GM21737 (cell line): ENCODE data around the gene GJD3.
A peak's percentile ranks its signal among the peaks of the same experiment; 100 is the strongest.
"Not testable (repeated sequence)": the region's sequence is repeated elsewhere in the genome, so short reads cannot be mapped to it uniquely, and the experiment has no call there.

Experiments used
- ATAC-seq: cut with Tn5 transposase; IDR thresholded peaks from one replicate; pipeline ENCODE4 v1.9.1; 2021; ENCODE audit warnings: mild to moderate bottlenecking, moderate library complexity; ENCODE audit not compliant: unreplicated experiment

GJD3 gene

GRCh38 chr17:40371261-40371929 lies 6.9 kb upstream of the GJD3 start:
- ATAC-seq = no peak

- no peak for ATAC-seq
These were observed 5.4 kb upstream of the GJD3 start for GRCh38 chr17:40369923-40370322.

GRCh38 chr17:40367728-40368127 lies 3.2 kb upstream of the GJD3 start:
- not testable (repeated sequence) for ATAC-seq

GRCh38 chr17:40366861-40367518 lies 2.5 kb upstream of the GJD3 start:
- no peak for ATAC-seq

GRCh38 chr17:40366076-40366860 lies 1.7 kb upstream of the GJD3 start:
- ATAC-seq = no peak

- no peak for ATAC-seq
These were observed 369 bp upstream of the GJD3 start for GRCh38 chr17:40364906-40365305.

- peak; percentile 14 for ATAC-seq
These were observed 1.3 kb downstream of the GJD3 start for GRCh38 chr17:40363111-40363827.

- ATAC-seq = peak; percentile 63
These were observed 1.8 kb downstream of the GJD3 start for GRCh38 chr17:40362696-40363110.

- no peak for ATAC-seq
These were observed 2.4 kb downstream of the GJD3 start for GRCh38 chr17:40361925-40362695.

- ATAC-seq = no peak
These were observed 3.2 kb downstream of the GJD3 start for GRCh38 chr17:40361063-40361924.

- no peak for ATAC-seq
These were observed 4.4 kb downstream of the GJD3 start for GRCh38 chr17:40360091-40360490.

- ATAC-seq = no peak
These were observed 6.1 kb downstream of the GJD3 start for GRCh38 chr17:40358323-40359038.

GRCh38 chr17:40356990-40357881 lies 7.3 kb downstream of the GJD3 start:
- no peak for ATAC-seq

GRCh38 chr17:40355804-40356758 lies 8.5 kb downstream of the GJD3 start:
- ATAC-seq = no peak

GRCh38 chr17:40355123-40355803 lies 9.3 kb downstream of the GJD3 start:
- ATAC-seq = no peak
